Measurements from ENCODE around the gene SP3. TPM values are rescaled to one million over a fixed set of nuclear protein-coding genes. Genes with fewer than 3 reads are reported as not detected.

Gene SP3
- total and polyA plus RNA-seq, 2 of the 8 experiments (the other 6 are each of a cell fraction or from before 2014, with no cell fraction given), result 31.0 to 92.1 TPM

GRCh38 chr2:174012347-174013314 lies 47.5 kb upstream of the SP3 start (continued):
- TF ChIP-seq RBBP5 (IDR thresholded peaks at IDR 0.05; ENCODE audit: borderline replicate concordance, low read depth, low read length), result peak; percentile 96
- no peak; the same call in 1 of the 2 replicates for TF ChIP-seq GABPA (IDR thresholded peaks at IDR 0.05; ENCODE audit: borderline replicate concordance, insufficient read depth, low read length)
- no peak for TF ChIP-seq CHD1 (IDR thresholded peaks at IDR 0.05; ENCODE audit: low read depth, low read length)
- TF ChIP-seq EP300 (IDR thresholded peaks at IDR 0.05; ENCODE audit: borderline replicate concordance in 1 of 2, low read depth in 2 of 2, low read length in 2 of 2), result peak in 1 of 2 experiments; percentile 15; a peak in 2 of 3 replicates
- no peak for TF ChIP-seq HDAC2 (IDR thresholded peaks at IDR 0.05; ENCODE audit: borderline replicate concordance in 1 of 2, low read depth in 2 of 2, low read length in 2 of 2)
- TF ChIP-seq NRF1 (IDR thresholded peaks at IDR 0.05; ENCODE audit: low read depth, low read length), result no peak
- TF ChIP-seq SP1 (IDR thresholded peaks at IDR 0.05; ENCODE audit: low read depth, low read length), result 0 out of 2 replicates have a peak, but pooled peaks have one; percentile 27
- TF ChIP-seq POU5F1 (IDR thresholded peaks at IDR 0.05; ENCODE audit: low read depth, low read length), result no peak
- TF ChIP-seq YY1 (IDR thresholded peaks at IDR 0.05; ENCODE audit: low read depth, low read length), result no peak
- TF ChIP-seq CBX8 (IDR thresholded peaks at IDR 0.05; ENCODE audit: borderline replicate concordance, low read depth, low read length), result no peak
- TF ChIP-seq CHD2 (IDR thresholded peaks at IDR 0.05; ENCODE audit: low read length), result no peak
- TF ChIP-seq JUND (IDR thresholded peaks at IDR 0.05; ENCODE audit: low read length), result peak; percentile 25; the same call in 1 of the 2 replicates
- TF ChIP-seq TBP (IDR thresholded peaks at IDR 0.05; ENCODE audit: low read depth, low read length), result peak; percentile 50; the same call in 1 of the 2 replicates
- no peak for TF ChIP-seq BRCA1 (IDR thresholded peaks at IDR 0.05; ENCODE audit: low read depth, low read length)
- TF ChIP-seq SP4 (IDR thresholded peaks at IDR 0.05; ENCODE audit: low read length), result no peak
- no peak for TF ChIP-seq RFX5 (IDR thresholded peaks at IDR 0.05; ENCODE audit: borderline replicate concordance, low read depth, low read length)
- TF ChIP-seq GTF2F1 (IDR thresholded peaks at IDR 0.05; ENCODE audit: borderline replicate concordance, low read depth, low read length), result no peak
- TF ChIP-seq ATF3 (IDR thresholded peaks at IDR 0.05; ENCODE audit: insufficient read depth, low read depth, low read length), result no peak
- TF ChIP-seq SUZ12 (IDR thresholded peaks at IDR 0.05; ENCODE audit: low read length), result no peak
- TF ChIP-seq POLR2AphosphoS5 (IDR thresholded peaks at IDR 0.05; ENCODE audit: low read depth, low read length), result peak; percentile 51; the same call in 1 of the 2 replicates
- TF ChIP-seq MAX (IDR thresholded peaks at IDR 0.05), result peak; percentile 95
- TF ChIP-seq EGR1 (IDR thresholded peaks at IDR 0.05; ENCODE audit: borderline replicate concordance, low read depth, low read length), result no peak
- no peak for TF ChIP-seq CREB1 (IDR thresholded peaks at IDR 0.05)

All from H1 (cell line).